ENCODE data around the gene TMEM106C. TPM values are rescaled to one million over a fixed set of nuclear protein-coding genes. Genes with fewer than 3 reads are reported as not detected.

The TMEM106C gene
- total and polyA plus RNA-seq, 9 of the 15 experiments (the other 6 are each of a cell fraction or from before 2014, with no cell fraction given) = 37.6 to 183 (median 57.2) TPM

- TF ChIP-seq CTCFL (IDR thresholded peaks at IDR 0.05; ENCODE audit: borderline replicate concordance, insufficient read depth, low read depth, low read length, poor library complexity, severe bottlenecking) (peak; percentile 75), POLR2H (tag; IDR thresholded peaks at IDR 0.05; ENCODE audit: low read depth) (no peak), HMG20B (CRISPR knock-in tag; IDR thresholded peaks at IDR 0.05) (no peak), SPI1 (IDR thresholded peaks at IDR 0.05; ENCODE audit: borderline replicate concordance, low read depth, low read length) (no peak), HMGN3 (IDR thresholded peaks at IDR 0.05; ENCODE audit: borderline replicate concordance, extremely low read depth, insufficient read length, low read depth, low read length) (no peak), RBM39 (optimal IDR thresholded peaks at IDR 0.05; ENCODE audit: low read depth, low read length) (no peak), ZBTB12 (CRISPR knock-in tag; IDR thresholded peaks at IDR 0.05) (no peak), ZNF24 (IDR thresholded peaks at IDR 0.05) (0 out of 2 replicates have a peak, but pooled peaks have one; percentile 23), ZNF785 (CRISPR knock-in tag; IDR thresholded peaks at IDR 0.05) (no peak), KLF6 (CRISPR knock-in tag; IDR thresholded peaks at IDR 0.05; ENCODE audit: borderline replicate concordance) (no peak), ZNF133 (CRISPR knock-in tag; IDR thresholded peaks at IDR 0.05) (no peak), FOXP4 (CRISPR knock-in tag; IDR thresholded peaks at IDR 0.05; ENCODE audit: borderline replicate concordance) (no peak), HMGXB4 (CRISPR knock-in tag; IDR thresholded peaks at IDR 0.05) (no peak), FUS (optimal IDR thresholded peaks at IDR 0.05; ENCODE audit: low read depth, low read length) (no peak), CTCF (IDR thresholded peaks at IDR 0.05 in 2 of 3, conservative IDR thresholded peaks at IDR 0.05 in 1 of 3; ENCODE audit: insufficient read depth in 2 of 3, low read depth in 1 of 3, low read length in 3 of 3) (peak; percentile 88 to 92 (median 92)), SOX6 (IDR thresholded peaks at IDR 0.05) (no peak)
These were observed 13.7 kb upstream of the TMEM106C start (continued) for GRCh38 chr12:47949441-47950341.
